Sigmoid colon (tissue), 7 donors: ENCODE data around the gene PROSER2. TPM values are rescaled to one million over a fixed set of nuclear protein-coding genes. Genes with fewer than 3 reads are reported as not detected.

ENCODE experiments used
- DNase-seq: peaks from one replicate; pipeline ENCODE4 v3.0.0-alpha.2; 2019
- H3K27ac ChIP-seq, 4 donors: fragments of 200-600 bp; sonication (generic); one replicate each; pipeline ENCODE4 v1.5.1; 2016 to 2019; ENCODE audit warnings: mild to moderate bottlenecking in 1 of 4
- H3K27me3 ChIP-seq, 3 donors: fragments of 200-600 bp; sonication (generic); one replicate each; pipeline ENCODE4 v1.5.1; 2019; ENCODE audit warnings: mild to moderate bottlenecking in 1 of 3
- H3K36me3 ChIP-seq, 4 donors: fragments of 200-600 bp; sonication (generic); one replicate each; pipeline ENCODE4 v1.5.1; 2016 to 2019
- H3K4me1 ChIP-seq, 4 donors: fragments of 200-600 bp; sonication (generic); one replicate each; pipeline ENCODE4 v1.5.1; 2017 to 2019
- H3K4me3 ChIP-seq, 4 donors: fragments of 200-600 bp; sonication (generic); one replicate each; pipeline ENCODE4 v1.5.1; 2017 to 2019; ENCODE audit warnings: mild to moderate bottlenecking in 2 of 4, moderate library complexity in 1 of 4
- H3K9me3 ChIP-seq, 4 donors: fragments of 200-600 bp in 3 of 4; sonication (generic) in 3 of 4; one replicate each; pipeline versions ENCODE4 v1.5.1 to v1.6.1; 2013 to 2019
- EP300 ChIP-seq, 4 donors: sonication (generic); formaldehyde crosslinking; IDR thresholded peaks; one replicate each; pipeline ENCODE4 v1.6.1; 2017; ENCODE audit warnings: antibody characterized with exemption in 4 of 4
- POLR2A ChIP-seq, 2 donors: fragments of 450-650 bp; IDR thresholded peaks; one replicate each; pipeline ENCODE4 v1.6.1; 2016; ENCODE audit warnings: antibody characterized with exemption in 2 of 2, mild to moderate bottlenecking in 2 of 2, moderate library complexity in 2 of 2
- POLR2AphosphoS5 ChIP-seq, 4 donors: sonication (generic); formaldehyde crosslinking; IDR thresholded peaks; one replicate each; pipeline ENCODE4 v1.6.1; 2017; ENCODE audit warnings: antibody characterized with exemption in 4 of 4
- WGBS, 2 donors: extraction: QIAGEN DNeasy Blood & Tissue Kit; methylation state at CpG; one replicate each; pipeline ENCODE4 v1.1.7; 2013; 5-methylcytosine and 5-hydroxymethylcytosine counted together
- intact Hi-C: fragments of 100-400 bp; cut with DNase I; formaldehyde crosslinking; loops from one replicate; pipeline ENCODE4 v1.15.1; 2023
- polyA plus RNA-seq, 3 donors: library from polyadenylated mRNA; stranded (reverse); fragments of 200-250 nt; gene quantifications; one replicate each; pipeline ENCODE4 v1.2.3, GENCODE V29; 2013
- total RNA-seq, 4 donors: library from RNA; depleted of rRNA; stranded (reverse); fragments of >200 nt; gene quantifications; one replicate each; pipeline ENCODE4 v1.1.0, GENCODE V29; 2016
- TF ChIP-seq, protein P1 (sequence below), 4 experiments: fragments of 450-650 bp in 3 of 4; fragments of 200-600 bp in 1 of 4; IDR thresholded peaks; one replicate each; pipeline ENCODE4 v1.5.1; 2016 to 2019; ENCODE audit warnings: antibody characterized with exemption in 4 of 4, mild to moderate bottlenecking in 3 of 4, moderate library complexity in 2 of 4
- donor health status: healthy with polysubstance abuse.
- donor health status: Bipolar disorder and iron deficiency.
- donor health status: healthy.

Gene PROSER2
- total and polyA plus RNA-seq, 7 donors: 0.60 to 2.8 (median 1.8) TPM

DNA sequence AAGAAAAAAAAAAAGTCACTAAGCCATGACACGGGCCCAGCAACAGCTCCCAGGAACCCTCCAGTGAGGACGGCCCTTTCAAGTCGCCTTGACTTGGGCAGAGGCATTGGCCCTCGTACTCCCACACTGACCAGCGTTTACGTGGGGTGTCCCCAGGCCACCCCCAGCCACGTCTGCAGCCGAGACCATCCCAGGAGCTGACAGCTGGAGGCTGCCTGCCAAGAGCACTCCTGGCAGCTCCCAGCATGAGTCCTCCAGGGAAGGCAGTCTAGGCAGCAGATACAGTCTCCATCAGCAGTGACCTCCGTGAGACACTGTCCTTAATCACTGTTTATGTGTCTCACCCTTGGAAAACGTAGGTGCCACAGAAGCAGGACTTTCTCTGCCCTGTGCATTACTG is 86.5 kb downstream of the PROSER2 start:
- no peak for TF ChIP-seq POLR2AphosphoS5 (IDR thresholded peaks at IDR 0.05)
- no peak for TF ChIP-seq POLR2A (IDR thresholded peaks at IDR 0.05)
- TF ChIP-seq, protein P1, sequence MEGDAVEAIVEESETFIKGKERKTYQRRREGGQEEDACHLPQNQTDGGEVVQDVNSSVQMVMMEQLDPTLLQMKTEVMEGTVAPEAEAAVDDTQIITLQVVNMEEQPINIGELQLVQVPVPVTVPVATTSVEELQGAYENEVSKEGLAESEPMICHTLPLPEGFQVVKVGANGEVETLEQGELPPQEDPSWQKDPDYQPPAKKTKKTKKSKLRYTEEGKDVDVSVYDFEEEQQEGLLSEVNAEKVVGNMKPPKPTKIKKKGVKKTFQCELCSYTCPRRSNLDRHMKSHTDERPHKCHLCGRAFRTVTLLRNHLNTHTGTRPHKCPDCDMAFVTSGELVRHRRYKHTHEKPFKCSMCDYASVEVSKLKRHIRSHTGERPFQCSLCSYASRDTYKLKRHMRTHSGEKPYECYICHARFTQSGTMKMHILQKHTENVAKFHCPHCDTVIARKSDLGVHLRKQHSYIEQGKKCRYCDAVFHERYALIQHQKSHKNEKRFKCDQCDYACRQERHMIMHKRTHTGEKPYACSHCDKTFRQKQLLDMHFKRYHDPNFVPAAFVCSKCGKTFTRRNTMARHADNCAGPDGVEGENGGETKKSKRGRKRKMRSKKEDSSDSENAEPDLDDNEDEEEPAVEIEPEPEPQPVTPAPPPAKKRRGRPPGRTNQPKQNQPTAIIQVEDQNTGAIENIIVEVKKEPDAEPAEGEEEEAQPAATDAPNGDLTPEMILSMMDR (IDR thresholded peaks at IDR 0.05): no peak
- TF ChIP-seq EP300 (IDR thresholded peaks at IDR 0.05): no peak
- 82 to 85% methylated on average over 10 of the region's 10 CpGs for WGBS, 2 donors
- no peak overlapping the region for H3K27ac ChIP-seq
- H3K9me3 ChIP-seq: no peaks in the 10 kb centered on the region
- H3K4me3 ChIP-seq: no peak overlapping the region
- intact Hi-C loops: no loop called here
- no peaks in the 10 kb centered on the region for H3K4me1 ChIP-seq
- no peak for DNase-seq
- no peaks in the 10 kb centered on the region for H3K27me3 ChIP-seq
- H3K36me3 ChIP-seq: no peaks in the 10 kb centered on the region

DNA sequence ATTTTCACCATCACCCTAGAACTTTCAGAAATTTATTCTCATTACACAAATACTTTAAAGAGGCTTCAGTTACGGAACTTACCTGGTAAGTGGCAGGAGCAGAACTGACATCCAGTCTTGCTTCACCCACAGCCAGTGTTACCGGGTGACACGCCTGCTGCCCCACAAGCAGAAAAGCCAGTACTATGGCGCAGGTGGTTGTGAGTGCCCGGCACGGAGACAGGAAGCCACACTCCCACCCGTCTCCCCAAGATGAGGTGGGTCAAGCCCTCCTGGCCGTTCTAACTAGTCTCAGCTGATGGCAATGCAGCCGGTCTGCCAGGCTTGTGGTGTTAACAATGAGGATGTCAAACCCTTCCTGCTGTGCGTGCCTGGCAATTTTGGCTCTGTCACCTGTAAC is 86.9 kb downstream of the PROSER2 start:
- no peak for DNase-seq
- Histone ChIP-seq H3K27me3 (no peaks in the 10 kb centered on the region), H3K9me3 (no peaks in the 10 kb centered on the region), H3K4me1 (no peaks in the 10 kb centered on the region), H3K27ac (no peak overlapping the region), H3K36me3 (no peaks in the 10 kb centered on the region), H3K4me3 (no peak overlapping the region)
- intact Hi-C loops: no loop called here
- WGBS, 2 donors: 91 to 92% methylated on average over 10 of the region's 10 CpGs
- TF ChIP-seq POLR2AphosphoS5 (IDR thresholded peaks at IDR 0.05) (no peak), POLR2A (IDR thresholded peaks at IDR 0.05) (no peak), EP300 (IDR thresholded peaks at IDR 0.05) (no peak)
- TF ChIP-seq, protein P1 (IDR thresholded peaks at IDR 0.05): no peak

DNA sequence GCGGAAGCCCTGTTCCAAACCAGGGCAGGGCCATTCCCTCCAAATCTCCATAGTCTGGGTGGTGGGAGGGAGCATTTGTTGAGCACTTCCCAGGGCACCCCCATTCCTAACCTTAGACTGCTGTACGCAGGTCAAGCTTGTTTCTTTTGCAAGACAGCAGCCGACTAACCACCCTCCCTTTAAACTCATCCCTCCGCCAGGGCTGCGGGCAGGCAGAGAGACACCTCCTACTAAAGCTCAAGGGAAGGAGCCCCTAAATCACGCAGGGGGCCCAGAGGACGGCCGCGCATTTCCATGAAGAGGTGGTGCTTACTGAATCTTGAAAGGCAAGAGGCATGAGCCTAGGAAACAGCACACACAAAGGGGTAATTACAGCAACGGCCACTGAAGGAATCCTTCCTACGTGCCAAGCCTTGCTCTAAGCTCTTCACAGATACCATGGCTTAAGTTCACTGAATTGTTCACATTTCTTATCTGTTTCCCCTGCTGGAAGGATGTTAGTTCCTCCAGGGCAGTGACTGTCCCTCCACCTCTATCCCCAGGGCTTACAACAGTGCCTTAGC is 90.0 kb downstream of the PROSER2 start:
- Histone ChIP-seq H3K36me3 (no peaks in the 10 kb centered on the region), H3K27me3 (no peaks in the 10 kb centered on the region), H3K4me1 (no peaks in the 10 kb centered on the region), H3K9me3 (no peaks in the 10 kb centered on the region), H3K27ac (no peak overlapping the region), H3K4me3 (no peak overlapping the region)
- intact Hi-C loops: no loop called here
- TF ChIP-seq, protein P1 (IDR thresholded peaks at IDR 0.05): no peak
- TF ChIP-seq EP300 (IDR thresholded peaks at IDR 0.05): no peak
- TF ChIP-seq POLR2AphosphoS5 (IDR thresholded peaks at IDR 0.05): no peak
- no peak for TF ChIP-seq POLR2A (IDR thresholded peaks at IDR 0.05)
- WGBS, 2 donors: 81% methylated on average over 11 of the region's 11 CpGs
- no peak for DNase-seq

DNA sequence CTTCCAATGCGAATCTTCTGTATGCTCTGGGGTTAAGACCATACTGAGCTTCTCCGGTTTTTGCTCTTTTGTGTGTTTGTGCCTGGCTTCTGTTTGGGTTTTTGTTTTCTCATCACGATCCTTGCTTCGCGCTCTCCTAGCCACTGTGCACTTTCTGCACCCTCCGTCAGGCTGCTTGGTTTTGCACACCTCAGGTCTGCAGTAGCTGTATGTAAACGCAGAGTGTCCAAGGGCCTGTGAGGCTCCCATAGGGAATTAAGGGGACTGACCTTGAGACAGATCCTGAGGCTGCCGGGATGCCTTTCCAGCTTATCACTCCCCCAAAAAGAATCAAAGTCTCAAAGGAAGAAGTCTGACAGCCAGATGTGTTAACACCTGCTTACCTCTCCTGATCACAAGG is 95.2 kb downstream of the PROSER2 start:
- no peaks in the 10 kb centered on the region for H3K9me3 ChIP-seq
- no peak overlapping the region for H3K27ac ChIP-seq
- H3K36me3 ChIP-seq: peaks cover 7 to 45% (median 26%) of the 10 kb centered on the region in 4 donors
- WGBS, 2 donors: 92% methylated on average over 8 of the region's 8 CpGs
- no peak for DNase-seq
- TF ChIP-seq, protein P1 (IDR thresholded peaks at IDR 0.05): no peak
- no peak for TF ChIP-seq POLR2AphosphoS5 (IDR thresholded peaks at IDR 0.05)
- no peak for TF ChIP-seq EP300 (IDR thresholded peaks at IDR 0.05)
- TF ChIP-seq POLR2A (IDR thresholded peaks at IDR 0.05): no peak
- H3K4me1 ChIP-seq: no peaks in the 10 kb centered on the region
- intact Hi-C loops: no loop called here
- H3K4me3 ChIP-seq: no peak overlapping the region
- H3K27me3 ChIP-seq: no peaks in the 10 kb centered on the region

DNA sequence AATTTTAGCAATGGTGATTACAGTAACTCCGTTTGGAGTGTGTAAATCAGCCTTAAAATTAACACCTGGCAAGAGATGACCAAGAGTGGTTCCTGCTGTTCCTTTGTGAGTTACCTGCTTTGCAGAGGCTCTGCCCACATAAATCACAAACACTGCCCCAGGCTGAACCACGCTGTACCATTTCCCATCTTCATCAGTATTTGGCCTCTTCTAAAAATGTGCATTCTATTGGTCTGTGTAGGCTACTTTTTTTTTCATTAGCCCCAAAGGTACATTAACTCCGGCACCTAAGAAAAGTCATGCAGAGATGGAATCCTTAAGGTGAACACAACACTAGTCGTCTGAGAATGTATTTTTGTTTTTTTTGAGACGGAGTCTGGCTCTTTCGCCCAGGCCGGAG is 96.1 kb downstream of the PROSER2 start:
- Histone ChIP-seq H3K9me3 (no peaks in the 10 kb centered on the region), H3K36me3 (peaks cover 7 to 52% (median 28%) of the 10 kb centered on the region in 4 donors), H3K27me3 (no peaks in the 10 kb centered on the region), H3K27ac (no peak overlapping the region), H3K4me1 (no peaks in the 10 kb centered on the region), H3K4me3 (no peak overlapping the region)
- TF ChIP-seq POLR2A (IDR thresholded peaks at IDR 0.05) (no peak), POLR2AphosphoS5 (IDR thresholded peaks at IDR 0.05) (no peak), EP300 (IDR thresholded peaks at IDR 0.05) (no peak)
- TF ChIP-seq, protein P1 (IDR thresholded peaks at IDR 0.05): no peak
- DNase-seq: no peak
- 86 to 92% methylated on average over 7 of the region's 7 CpGs for WGBS, 2 donors
- intact Hi-C loops: no loop called here
